Endodermal cell (in vitro differentiated cells): ENCODE measurements around the gene PCBP3. TPM values are rescaled to one million over a fixed set of nuclear protein-coding genes. Genes with fewer than 3 reads are reported as not detected.

Experiments
- DNase-seq: peaks from one replicate; pipeline ENCODE4 v3.0.0-alpha.2; 2017
- H3K27ac ChIP-seq: 2 replicates; pipeline ENCODE4 v1.5.1; 2013; ENCODE audit warnings: mild to moderate bottlenecking, low read depth, low read length, moderate library complexity
- H3K27me3 ChIP-seq: 2 replicates; pipeline ENCODE4 v1.6.1; 2013; ENCODE audit warnings: mild to moderate bottlenecking, low read length, moderate library complexity; ENCODE audit not compliant: insufficient read depth, control insufficient read depth, poor library complexity, severe bottlenecking
- H3K36me3 ChIP-seq: 2 replicates; pipeline ENCODE4 v1.7.0; 2013; ENCODE audit warnings: mild to moderate bottlenecking, low read length, moderate library complexity; ENCODE audit not compliant: control insufficient read depth, insufficient read depth
- H3K4me1 ChIP-seq: one replicate; pipeline ENCODE4 v1.7.0; 2013; ENCODE audit warnings: low read length; ENCODE audit not compliant: control insufficient read depth, insufficient read depth
- H3K4me3 ChIP-seq: 2 replicates; pipeline ENCODE4 v1.5.1; 2013; ENCODE audit warnings: mild to moderate bottlenecking, low read length, moderate library complexity
- H3K9ac ChIP-seq: 2 replicates; pipeline ENCODE4 v1.6.1; 2013; ENCODE audit warnings: mild to moderate bottlenecking, low read length, moderate library complexity; ENCODE audit not compliant: poor library complexity, severe bottlenecking; ENCODE audit errors: extremely low read depth
- H3K9me3 ChIP-seq: 2 replicates; pipeline ENCODE4 v1.6.1; 2013; ENCODE audit warnings: mild to moderate bottlenecking, low read length, moderate library complexity; ENCODE audit not compliant: control insufficient read depth
- H3K27ac Mint-ChIP-seq: 2 replicates; pipeline ENCODE4 v1.8.0; 2020; ENCODE audit warnings: mixed read lengths
- H3K27me3 Mint-ChIP-seq: 2 replicates; pipeline ENCODE4 v1.8.0; 2021; ENCODE audit warnings: mild to moderate bottlenecking, mixed read lengths; ENCODE audit not compliant: insufficient read depth
- H3K36me3 Mint-ChIP-seq: 2 replicates; pipeline ENCODE4 v1.8.0; 2020; ENCODE audit warnings: low read depth, mixed read lengths
- H3K4me1 Mint-ChIP-seq: 2 replicates; pipeline ENCODE4 v1.8.0; 2020; ENCODE audit warnings: mixed read lengths
- H3K4me3 Mint-ChIP-seq: 2 replicates; pipeline ENCODE4 v1.8.0; 2020; ENCODE audit warnings: mild to moderate bottlenecking, moderate library complexity, mixed read lengths
- H3K9me3 Mint-ChIP-seq: 2 replicates; pipeline ENCODE4 v1.8.0; 2020; ENCODE audit warnings: mild to moderate bottlenecking, mixed read lengths
- WGBS, 2 experiments: methylation state at CpG; one replicate each; pipeline versions ENCODE4 v1.1.5 to v1.1.7; 2013; ENCODE audit warnings: missing lambda C conversion rate in 2 of 2, mixed read lengths in 1 of 2; ENCODE audit not compliant: insufficient coverage in 1 of 2, insufficient read length in 1 of 2; 5-methylcytosine and 5-hydroxymethylcytosine counted together
- total RNA-seq, 2 donors: library from RNA; stranded (reverse); fragmentation: NEBNext Ultra II Directional in 1 of 2; extraction: Animal tissue kit (Norgen Biotek cat#: 25700) in 1 of 2; gene quantifications; 2 replicates in 1 of 2; 3 replicates in 1 of 2; pipeline ENCODE4 v1.2.1, GENCODE V29; 2021
- TF ChIP-seq, protein P1 (sequence below): fragments of 200-600 bp; sonication (generic); conservative IDR thresholded peaks from 2 replicates; pipeline ENCODE4 v1.5.0; 2021; ENCODE audit warnings: antibody characterized with exemption, mild to moderate bottlenecking

PCBP3 gene
- total RNA-seq, 2 donors from 2014 or later, result 2.1 to 10.6 TPM

DNA sequence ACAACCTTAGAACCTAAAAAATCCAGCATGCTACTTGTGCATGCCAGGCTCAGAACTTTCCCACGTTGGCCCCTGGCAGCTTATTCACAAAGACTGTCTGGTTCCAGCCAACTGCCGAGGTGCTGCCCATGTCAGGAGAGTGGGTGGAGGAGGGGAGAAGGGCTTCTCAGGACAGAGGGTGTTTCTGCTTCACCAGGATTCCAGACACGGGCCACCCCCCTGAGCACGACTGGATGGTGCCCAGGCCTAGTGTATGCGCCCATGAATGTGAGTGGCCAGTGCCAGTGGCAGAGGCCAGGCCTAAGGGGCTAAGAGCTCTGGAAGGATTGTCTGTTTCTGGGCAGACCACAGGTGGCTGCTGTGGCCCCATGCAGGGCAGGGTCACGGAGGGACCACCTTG, 189.9 kb downstream of the PCBP3 start:
- H3K4me1 Mint-ChIP-seq, result no peaks in the 10 kb centered on the region

DNA sequence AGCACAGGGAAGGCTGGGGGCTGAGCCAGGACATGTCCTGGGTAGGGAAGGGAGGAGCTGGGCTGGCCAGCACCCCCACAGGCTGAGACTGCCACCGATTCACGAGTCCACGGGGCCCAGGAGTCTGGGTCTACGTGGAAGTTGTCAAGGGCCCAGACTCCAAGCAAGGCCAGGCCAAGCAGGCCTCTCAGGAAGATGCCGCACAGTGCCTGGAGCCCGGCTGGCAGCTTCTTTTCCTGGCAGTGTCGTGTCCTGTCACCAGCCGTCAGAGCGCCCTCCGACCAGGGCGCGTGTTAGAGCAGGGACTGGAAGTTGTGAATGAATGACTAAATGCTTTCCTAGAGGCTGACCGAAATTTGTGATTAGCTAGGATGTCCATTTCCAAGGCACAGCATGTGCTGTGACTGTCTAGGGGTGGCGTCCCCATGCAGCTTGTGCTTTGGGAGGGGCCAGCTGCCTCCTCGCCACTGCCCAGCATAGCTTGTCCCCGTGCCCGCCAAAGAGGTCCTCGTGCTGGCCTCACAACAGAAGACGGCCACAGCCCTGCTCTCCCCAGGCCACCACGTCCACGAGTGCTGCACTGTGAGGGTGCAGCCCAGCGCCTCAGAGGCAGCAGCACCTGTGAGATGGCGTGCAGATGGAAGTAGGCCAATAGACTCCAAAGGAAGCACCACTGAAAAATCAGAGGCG, 190.6 kb downstream of the PCBP3 start:
- DNase-seq, result no peak
- peaks cover 6% of the 10 kb centered on the region for H3K9me3 Mint-ChIP-seq
- no peak overlapping the region for H3K4me3 ChIP-seq
- H3K27me3 Mint-ChIP-seq, result no peaks in the 10 kb centered on the region
- no peak overlapping the region for H3K27ac ChIP-seq
- H3K27me3 ChIP-seq, result no peaks in the 10 kb centered on the region
- H3K9ac ChIP-seq, result no peak overlapping the region
- H3K9me3 ChIP-seq, result no peaks in the 10 kb centered on the region
- no peaks in the 10 kb centered on the region for H3K4me1 ChIP-seq
- no peak overlapping the region for H3K4me3 Mint-ChIP-seq
- no peaks in the 10 kb centered on the region for H3K4me1 Mint-ChIP-seq
- no peaks in the 10 kb centered on the region for H3K36me3 ChIP-seq
- no peaks in the 10 kb centered on the region for H3K36me3 Mint-ChIP-seq
- 93 to 98% methylated on average over 22 to 24 of the region's 24 CpGs for WGBS, 2 experiments
- TF ChIP-seq, protein P1, sequence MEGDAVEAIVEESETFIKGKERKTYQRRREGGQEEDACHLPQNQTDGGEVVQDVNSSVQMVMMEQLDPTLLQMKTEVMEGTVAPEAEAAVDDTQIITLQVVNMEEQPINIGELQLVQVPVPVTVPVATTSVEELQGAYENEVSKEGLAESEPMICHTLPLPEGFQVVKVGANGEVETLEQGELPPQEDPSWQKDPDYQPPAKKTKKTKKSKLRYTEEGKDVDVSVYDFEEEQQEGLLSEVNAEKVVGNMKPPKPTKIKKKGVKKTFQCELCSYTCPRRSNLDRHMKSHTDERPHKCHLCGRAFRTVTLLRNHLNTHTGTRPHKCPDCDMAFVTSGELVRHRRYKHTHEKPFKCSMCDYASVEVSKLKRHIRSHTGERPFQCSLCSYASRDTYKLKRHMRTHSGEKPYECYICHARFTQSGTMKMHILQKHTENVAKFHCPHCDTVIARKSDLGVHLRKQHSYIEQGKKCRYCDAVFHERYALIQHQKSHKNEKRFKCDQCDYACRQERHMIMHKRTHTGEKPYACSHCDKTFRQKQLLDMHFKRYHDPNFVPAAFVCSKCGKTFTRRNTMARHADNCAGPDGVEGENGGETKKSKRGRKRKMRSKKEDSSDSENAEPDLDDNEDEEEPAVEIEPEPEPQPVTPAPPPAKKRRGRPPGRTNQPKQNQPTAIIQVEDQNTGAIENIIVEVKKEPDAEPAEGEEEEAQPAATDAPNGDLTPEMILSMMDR, result no peak
- no peak overlapping the region for H3K27ac Mint-ChIP-seq

More for the DNA sequence above, 189.9 kb downstream of the PCBP3 start:
- TF ChIP-seq, protein P1, result no peak
- H3K27me3 Mint-ChIP-seq, result no peaks in the 10 kb centered on the region
- DNase-seq, result no peak
- Histone ChIP-seq H3K4me1 (no peaks in the 10 kb centered on the region), H3K9me3 (no peaks in the 10 kb centered on the region), H3K36me3 (no peaks in the 10 kb centered on the region), H3K27me3 (no peaks in the 10 kb centered on the region), H3K4me3 (no peak overlapping the region), H3K27ac (no peak overlapping the region), H3K9ac (no peak overlapping the region)
- H3K9me3 Mint-ChIP-seq, result peaks cover 3% of the 10 kb centered on the region
- no peak overlapping the region for H3K4me3 Mint-ChIP-seq
- H3K27ac Mint-ChIP-seq, result no peak overlapping the region
- no peaks in the 10 kb centered on the region for H3K36me3 Mint-ChIP-seq
- WGBS, 2 experiments, result 90 to 93% methylated on average over 2 to 6 of the region's 6 CpGs

DNA sequence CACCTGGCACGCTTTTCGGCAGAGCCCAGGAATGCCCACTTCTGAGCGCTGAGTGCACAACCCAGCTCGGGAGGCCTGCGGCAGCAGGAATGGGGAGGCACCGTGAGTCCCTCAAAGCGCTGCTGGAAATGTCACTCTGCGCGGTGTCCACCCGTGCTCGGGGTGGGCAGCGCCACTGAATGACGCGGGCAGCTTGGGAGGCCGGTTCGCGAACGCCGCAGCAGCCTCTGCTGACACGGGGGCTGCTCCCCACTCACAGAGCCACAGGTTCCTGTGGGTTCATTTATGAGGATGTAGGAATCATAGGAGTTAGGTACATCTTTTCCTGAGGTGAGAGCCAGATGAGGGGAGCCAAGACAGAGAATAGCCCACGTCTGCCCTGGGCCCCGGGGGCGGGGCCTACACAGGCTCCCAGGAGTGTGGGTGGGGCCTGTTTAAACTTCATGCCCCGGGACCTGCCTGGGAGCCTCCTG, 191.3 kb downstream of the PCBP3 start:
- DNase-seq, result no peak
- no peaks in the 10 kb centered on the region for H3K4me1 Mint-ChIP-seq
- H3K9ac ChIP-seq, result no peak overlapping the region

More for the DNA sequence above, 191.3 kb downstream of the PCBP3 start:
- Histone ChIP-seq H3K9me3 (no peaks in the 10 kb centered on the region), H3K27ac (no peak overlapping the region), H3K27me3 (no peaks in the 10 kb centered on the region), H3K4me1 (no peaks in the 10 kb centered on the region), H3K4me3 (no peak overlapping the region), H3K36me3 (no peaks in the 10 kb centered on the region)
- TF ChIP-seq, protein P1, result no peak
- H3K9me3 Mint-ChIP-seq, result peaks cover 10% of the 10 kb centered on the region
- no peaks in the 10 kb centered on the region for H3K27me3 Mint-ChIP-seq
- no peak overlapping the region for H3K4me3 Mint-ChIP-seq
- no peak overlapping the region for H3K27ac Mint-ChIP-seq
- WGBS, 2 experiments, result 94 to 96% methylated on average over 19 to 24 of the region's 24 CpGs
- H3K36me3 Mint-ChIP-seq, result no peaks in the 10 kb centered on the region
